Subcutaneous abdominal adipose tissue (tissue), 5 donors: ENCODE results near the gene SNAPC1.

ENCODE experiments used
- H3K27ac ChIP-seq: one replicate; pipeline ENCODE4 v1.7.0; 2013; ENCODE audit warnings: low read depth, mild to moderate bottlenecking, inconsistent platforms, low read length, moderate library complexity
- H3K27me3 ChIP-seq, 5 donors: one replicate each; pipeline ENCODE4 v1.7.0; 2013; ENCODE audit warnings: low read length in 5 of 5, inconsistent platforms in 1 of 5; ENCODE audit not compliant: control insufficient read depth in 5 of 5, insufficient read depth in 4 of 5
- H3K36me3 ChIP-seq, 5 donors: one replicate each; pipeline ENCODE4 v1.7.0; 2013; ENCODE audit warnings: low read length in 5 of 5; ENCODE audit not compliant: control insufficient read depth in 5 of 5, insufficient read depth in 5 of 5
- H3K4me1 ChIP-seq, 5 donors: one replicate each; pipeline ENCODE4 v1.7.0; 2013; ENCODE audit warnings: low read length in 5 of 5, mild to moderate bottlenecking in 3 of 5, moderate library complexity in 1 of 5; ENCODE audit not compliant: control insufficient read depth in 5 of 5, insufficient read depth in 5 of 5
- H3K4me3 ChIP-seq, 5 donors: one replicate each; pipeline ENCODE4 v1.7.0; 2013; ENCODE audit warnings: low read length in 5 of 5, low read depth in 1 of 5
- H3K9ac ChIP-seq, 5 donors: one replicate each; pipeline ENCODE4 v1.7.0; 2013; ENCODE audit warnings: low read length in 5 of 5, mild to moderate bottlenecking in 4 of 5, moderate library complexity in 3 of 5
- H3K9me3 ChIP-seq, 5 donors: one replicate each; pipeline ENCODE4 v1.7.0; 2013; ENCODE audit warnings: low read length in 5 of 5; ENCODE audit not compliant: control insufficient read depth in 5 of 5
- donor health status: healthy.
- donor health status: healthy.
- donor health status: healthy.
- donor health status: healthy.
- donor health status: healthy.

Gene SNAPC1, protein sequence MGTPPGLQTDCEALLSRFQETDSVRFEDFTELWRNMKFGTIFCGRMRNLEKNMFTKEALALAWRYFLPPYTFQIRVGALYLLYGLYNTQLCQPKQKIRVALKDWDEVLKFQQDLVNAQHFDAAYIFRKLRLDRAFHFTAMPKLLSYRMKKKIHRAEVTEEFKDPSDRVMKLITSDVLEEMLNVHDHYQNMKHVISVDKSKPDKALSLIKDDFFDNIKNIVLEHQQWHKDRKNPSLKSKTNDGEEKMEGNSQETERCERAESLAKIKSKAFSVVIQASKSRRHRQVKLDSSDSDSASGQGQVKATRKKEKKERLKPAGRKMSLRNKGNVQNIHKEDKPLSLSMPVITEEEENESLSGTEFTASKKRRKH

GRCh38 chr14:61761959-61762786 is at the start of gene SNAPC1:
TSS of gene SNAPC1 (plus strand) at chr14:61762420. CDS start at chr14:61762461, 41 bp downstream.
- Histone ChIP-seq H3K27me3 (no peaks in the 10 kb centered on the region), H3K9ac (peak within 1 kb of the TSS; percentile 73 to 92 (median 83)), H3K36me3 (peaks cover 0 to 7% (median 0%) of the 10 kb centered on the region in 5 donors), H3K27ac (peak within 1 kb of the TSS; percentile 86), H3K9me3 (no peaks in the 10 kb centered on the region), H3K4me3 (peak within 1 kb of the TSS; percentile 86 to 100 (median 97)), H3K4me1 (peaks cover 0 to 29% (median 19%) of the 10 kb centered on the region in 5 donors)

DNA sequence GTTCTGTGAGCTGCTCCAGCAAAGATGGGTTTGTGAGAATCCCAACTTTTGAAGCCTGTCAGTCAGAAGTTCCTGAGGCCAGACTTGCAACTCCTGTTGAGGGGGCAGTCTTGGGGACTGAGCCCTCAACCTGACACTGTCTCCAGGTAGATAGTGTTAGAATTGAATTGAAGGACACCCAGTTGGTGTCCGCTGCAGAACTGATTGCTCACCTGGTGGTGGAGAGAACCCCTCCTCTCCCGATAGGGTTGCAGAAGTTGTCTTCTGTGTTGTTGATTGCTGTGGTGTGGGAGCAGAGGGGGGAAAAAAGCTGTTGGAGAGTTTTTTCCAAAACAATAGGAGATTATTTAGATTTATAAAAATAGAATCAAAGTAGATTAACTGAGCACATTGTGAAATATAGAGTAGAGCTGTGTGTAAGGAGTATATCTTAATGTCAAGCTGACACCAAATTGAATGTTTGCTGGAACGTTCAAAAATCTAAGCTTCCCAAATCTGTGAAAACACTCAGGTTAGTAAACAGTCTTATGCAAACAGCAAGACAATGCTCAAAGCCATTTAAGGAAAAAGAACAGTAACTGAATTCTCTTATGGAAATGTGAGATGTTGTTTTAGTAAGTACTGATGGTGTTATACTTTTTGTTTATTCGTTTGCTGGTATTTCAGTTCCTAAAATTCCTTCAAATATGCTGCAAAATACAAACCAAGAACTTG is 48.3 kb upstream of the SNAPC1 start:
- Histone ChIP-seq H3K9ac (no peak overlapping the region), H3K36me3 (no peaks in the 10 kb centered on the region), H3K4me3 (no peak overlapping the region), H3K27me3 (no peaks in the 10 kb centered on the region), H3K27ac (no peak overlapping the region), H3K4me1 (peaks cover 0 to 26% (median 23%) of the 10 kb centered on the region in 5 donors), H3K9me3 (no peaks in the 10 kb centered on the region)

GRCh38 chr14:61716956-61717355 is 45.3 kb upstream of the SNAPC1 start:
- Histone ChIP-seq H3K27ac (no peak overlapping the region), H3K9ac (no peak overlapping the region), H3K36me3 (peaks cover 0 to 4% (median under 1%) of the 10 kb centered on the region in 5 donors), H3K9me3 (no peaks in the 10 kb centered on the region), H3K27me3 (no peaks in the 10 kb centered on the region), H3K4me3 (no peak overlapping the region), H3K4me1 (peaks cover 0 to 35% (median 23%) of the 10 kb centered on the region in 5 donors)

DNA sequence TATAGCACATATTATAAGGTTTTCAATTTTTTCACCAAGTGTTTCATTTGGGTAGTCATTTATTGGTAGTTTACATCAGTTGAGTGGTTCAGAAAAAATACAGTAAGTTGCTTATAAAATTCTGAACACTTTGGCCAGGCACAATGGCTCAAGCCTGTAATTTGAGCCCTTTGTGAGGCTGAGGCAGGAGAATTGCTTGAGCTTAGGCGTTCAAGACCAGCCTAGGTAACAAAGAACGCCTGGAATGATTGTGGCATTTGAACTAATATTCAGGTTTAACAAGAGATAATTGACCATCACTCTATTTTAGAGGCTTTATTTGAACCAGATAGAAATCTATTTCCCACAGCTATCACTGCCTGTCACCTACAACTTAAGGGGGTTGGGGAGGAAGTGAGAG is 44.2 kb upstream of the SNAPC1 start:
- Histone ChIP-seq H3K4me1 (peaks cover 0 to 35% (median 23%) of the 10 kb centered on the region in 5 donors), H3K27ac (no peak overlapping the region), H3K36me3 (peaks cover 2 to 8% (median 6%) of the 10 kb centered on the region in 5 donors), H3K27me3 (no peaks in the 10 kb centered on the region), H3K9me3 (no peaks in the 10 kb centered on the region), H3K9ac (no peak overlapping the region), H3K4me3 (no peak overlapping the region)

GRCh38 chr14:61719344-61720293 is 42.6 kb upstream of the SNAPC1 start:
- peaks cover 0 to 24% (median 13%) of the 10 kb centered on the region in 5 donors for H3K4me1 ChIP-seq
- H3K9ac ChIP-seq, result peak overlapping the region in 2 of 5 donors; percentile 19 to 56
- no peaks in the 10 kb centered on the region for H3K27me3 ChIP-seq
- H3K36me3 ChIP-seq, result peaks cover 2 to 16% (median 12%) of the 10 kb centered on the region in 5 donors
- H3K9me3 ChIP-seq, result no peaks in the 10 kb centered on the region
- H3K27ac ChIP-seq, result no peak overlapping the region
- no peak overlapping the region for H3K4me3 ChIP-seq

DNA sequence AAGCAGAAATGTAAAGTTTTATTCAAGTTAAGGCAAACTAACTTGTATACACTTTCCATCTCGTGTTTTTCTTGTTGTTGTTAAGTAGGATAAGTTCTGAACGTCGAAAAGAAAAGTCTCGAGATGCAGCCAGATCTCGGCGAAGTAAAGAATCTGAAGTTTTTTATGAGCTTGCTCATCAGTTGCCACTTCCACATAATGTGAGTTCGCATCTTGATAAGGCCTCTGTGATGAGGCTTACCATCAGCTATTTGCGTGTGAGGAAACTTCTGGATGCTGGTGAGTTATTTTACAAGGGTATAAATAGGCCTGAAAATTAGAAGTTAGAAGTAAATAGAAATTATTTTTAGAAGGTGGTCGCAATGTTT is 41.9 kb upstream of the SNAPC1 start:
- Histone ChIP-seq H3K9me3 (no peaks in the 10 kb centered on the region), H3K27me3 (no peaks in the 10 kb centered on the region), H3K9ac (no peak overlapping the region), H3K36me3 (peaks cover 2 to 21% (median 13%) of the 10 kb centered on the region in 5 donors), H3K27ac (no peak overlapping the region), H3K4me1 (peaks cover 0 to 24% (median 7%) of the 10 kb centered on the region in 5 donors), H3K4me3 (no peak overlapping the region)

DNA sequence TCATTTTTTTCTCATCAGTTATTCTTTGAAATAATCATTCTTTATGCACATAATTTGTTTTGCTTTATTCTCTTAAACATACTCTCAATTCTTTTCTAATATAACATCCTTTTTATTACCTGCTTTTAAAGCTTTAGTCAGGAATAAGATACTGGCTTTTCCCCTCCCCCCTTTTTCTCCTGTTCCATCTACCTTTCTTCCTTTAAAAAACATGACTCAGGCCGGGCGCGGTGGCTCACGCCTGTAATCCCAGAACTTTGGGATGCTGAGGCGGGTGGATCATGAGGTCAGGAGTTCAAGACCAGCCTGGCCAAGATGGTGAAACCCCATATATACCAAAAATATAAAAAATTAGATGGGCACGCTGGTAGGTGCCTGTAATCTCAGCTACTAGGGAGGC is 41.5 kb upstream of the SNAPC1 start:
- H3K9ac ChIP-seq, result no peak overlapping the region
- H3K4me1 ChIP-seq, result peaks cover 0 to 24% (median 6%) of the 10 kb centered on the region in 5 donors
- H3K27ac ChIP-seq, result no peak overlapping the region
- H3K9me3 ChIP-seq, result no peaks in the 10 kb centered on the region
- peaks cover 2 to 24% (median 13%) of the 10 kb centered on the region in 5 donors for H3K36me3 ChIP-seq
- H3K4me3 ChIP-seq, result no peak overlapping the region
- H3K27me3 ChIP-seq, result no peaks in the 10 kb centered on the region

GRCh38 chr14:61724133-61724532 is 38.1 kb upstream of the SNAPC1 start:
- H3K4me1 ChIP-seq, result peaks cover 0 to 13% (median 2%) of the 10 kb centered on the region in 5 donors
- no peak overlapping the region for H3K9ac ChIP-seq
- no peak overlapping the region for H3K4me3 ChIP-seq
- H3K36me3 ChIP-seq, result peaks cover 25 to 55% (median 35%) of the 10 kb centered on the region in 5 donors
- no peaks in the 10 kb centered on the region for H3K27me3 ChIP-seq
- H3K9me3 ChIP-seq, result no peaks in the 10 kb centered on the region
- H3K27ac ChIP-seq, result no peak overlapping the region
